Measurements from ENCODE around the gene EFNA3.
"Not testable (repeated sequence)": the region's sequence is repeated elsewhere in the genome, so short reads cannot be mapped to it uniquely, and the experiment has no call there.

Gene EFNA3

GRCh38 chr1:155110381-155110780 is 31.7 kb downstream of the EFNA3 start:
- no peak for TF ChIP-seq CTCF (IDR thresholded peaks at IDR 0.05; ENCODE audit: borderline replicate concordance, insufficient read depth, low read depth, low read length)
- no peak overlapping the region for H3K4me3 ChIP-seq (ENCODE audit: low read depth, low read length)

GRCh38 chr1:155110826-155111225 is 32.2 kb downstream of the EFNA3 start:
- TF ChIP-seq CTCF (IDR thresholded peaks at IDR 0.05; ENCODE audit: borderline replicate concordance, insufficient read depth, low read depth, low read length), result no peak
- no peak overlapping the region for H3K4me3 ChIP-seq (ENCODE audit: low read depth, low read length)

- H3K4me3 ChIP-seq (ENCODE audit: low read depth, low read length), result no peak overlapping the region
- no peak for TF ChIP-seq CTCF (IDR thresholded peaks at IDR 0.05; ENCODE audit: borderline replicate concordance, insufficient read depth, low read depth, low read length)
Observed at GRCh38 chr1:155113450-155113980, 34.9 kb downstream of the EFNA3 start.

GRCh38 chr1:155116113-155116764 is 37.6 kb downstream of the EFNA3 start:
- TF ChIP-seq CTCF (IDR thresholded peaks at IDR 0.05; ENCODE audit: borderline replicate concordance, insufficient read depth, low read depth, low read length), result no peak

GRCh38 chr1:155117610-155118009 is 39.0 kb downstream of the EFNA3 start:
- no peak overlapping the region for H3K4me3 ChIP-seq (ENCODE audit: low read depth, low read length)
- TF ChIP-seq CTCF (IDR thresholded peaks at IDR 0.05; ENCODE audit: borderline replicate concordance, insufficient read depth, low read depth, low read length), result no peak

More at GRCh38 chr1:155116113-155116764, 37.6 kb downstream of the EFNA3 start:
- H3K4me3 ChIP-seq (ENCODE audit: low read depth, low read length), result no peak overlapping the region

GRCh38 chr1:155118090-155118489 is 39.5 kb downstream of the EFNA3 start:
- not testable (repeated sequence) for H3K4me3 ChIP-seq (ENCODE audit: low read depth, low read length)

- TF ChIP-seq CTCF (IDR thresholded peaks at IDR 0.05; ENCODE audit: borderline replicate concordance, insufficient read depth, low read depth, low read length), result no peak
- no peak overlapping the region for H3K4me3 ChIP-seq (ENCODE audit: low read depth, low read length)
Observed at GRCh38 chr1:155120253-155120652, 41.6 kb downstream of the EFNA3 start.

Measured in GM12875 (cell line).